GM21723 (cell line): ENCODE results near the gene CLDN6.

Experiments used
- ATAC-seq: cut with Tn5 transposase; IDR thresholded peaks from one replicate; pipeline ENCODE4 v1.9.1; 2021; ENCODE audit warnings: mild to moderate bottlenecking, moderate library complexity; ENCODE audit not compliant: unreplicated experiment

The CLDN6 gene

DNA sequence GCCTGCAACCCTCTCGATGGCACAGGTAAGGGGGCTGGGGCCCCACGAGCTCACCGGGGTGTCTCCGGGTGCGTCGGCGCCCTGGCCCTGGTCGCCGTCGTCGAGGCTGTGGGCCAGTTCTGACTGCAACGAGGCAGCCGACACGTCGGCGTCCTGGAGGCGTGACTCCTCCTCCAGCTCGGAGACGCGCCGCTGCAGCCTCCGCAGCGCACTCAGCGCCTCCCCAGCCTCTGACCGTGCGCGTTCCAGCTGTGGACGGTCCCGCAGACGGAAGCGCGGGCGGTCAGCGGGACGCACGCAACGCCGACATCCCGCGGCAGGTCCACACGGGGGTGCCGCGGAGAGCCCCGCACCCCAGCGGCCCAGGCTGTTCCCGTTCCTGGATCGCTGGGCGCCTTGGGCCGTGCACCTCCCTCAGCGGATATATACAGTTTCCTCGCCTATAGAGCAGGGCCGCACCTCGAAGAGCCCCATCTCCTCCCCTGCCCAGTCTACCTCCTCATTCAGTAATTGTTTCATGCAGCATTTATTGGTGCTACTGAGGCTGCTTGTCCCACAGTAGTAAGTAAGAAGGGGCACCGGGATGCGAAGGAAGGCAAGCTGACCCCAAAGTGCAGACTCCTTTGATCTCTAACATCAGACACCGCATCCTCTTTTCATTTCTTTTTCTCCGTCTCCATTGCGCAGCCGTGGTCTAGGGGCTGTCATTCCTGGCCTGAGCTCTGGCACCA is 11.7 kb upstream of the CLDN6 start:
- ATAC-seq, result no peak

DNA sequence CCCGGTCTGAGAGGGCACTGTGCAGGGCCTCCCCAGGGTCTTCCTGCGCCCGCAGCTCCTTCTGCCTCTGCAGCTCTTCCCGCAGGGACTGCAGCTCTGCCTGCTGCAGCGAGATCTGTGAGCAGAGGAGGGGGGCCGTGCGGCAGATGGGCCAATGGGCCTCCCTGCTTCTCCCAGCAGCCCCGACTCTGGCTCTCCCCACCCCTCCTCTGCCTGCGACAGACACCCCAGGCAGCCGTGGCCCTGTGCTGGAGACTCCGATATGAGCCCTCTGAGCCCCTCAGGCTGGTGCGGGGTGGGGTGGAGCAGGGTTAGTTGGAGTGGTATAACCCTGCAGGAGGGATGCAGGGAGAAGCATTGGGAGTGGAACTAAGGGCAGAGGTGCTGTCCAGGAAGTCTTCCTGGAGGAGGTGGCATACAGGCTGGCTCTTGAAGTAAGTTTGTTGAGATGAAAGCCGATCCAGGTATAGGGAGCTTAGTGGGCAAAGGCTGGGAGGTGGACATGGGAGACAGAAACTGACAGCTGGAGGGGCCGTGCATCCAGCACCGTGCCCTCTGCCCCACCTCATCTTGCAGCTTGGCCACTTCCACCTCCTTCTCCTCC is 10.8 kb upstream of the CLDN6 start:
- ATAC-seq, result no peak

DNA sequence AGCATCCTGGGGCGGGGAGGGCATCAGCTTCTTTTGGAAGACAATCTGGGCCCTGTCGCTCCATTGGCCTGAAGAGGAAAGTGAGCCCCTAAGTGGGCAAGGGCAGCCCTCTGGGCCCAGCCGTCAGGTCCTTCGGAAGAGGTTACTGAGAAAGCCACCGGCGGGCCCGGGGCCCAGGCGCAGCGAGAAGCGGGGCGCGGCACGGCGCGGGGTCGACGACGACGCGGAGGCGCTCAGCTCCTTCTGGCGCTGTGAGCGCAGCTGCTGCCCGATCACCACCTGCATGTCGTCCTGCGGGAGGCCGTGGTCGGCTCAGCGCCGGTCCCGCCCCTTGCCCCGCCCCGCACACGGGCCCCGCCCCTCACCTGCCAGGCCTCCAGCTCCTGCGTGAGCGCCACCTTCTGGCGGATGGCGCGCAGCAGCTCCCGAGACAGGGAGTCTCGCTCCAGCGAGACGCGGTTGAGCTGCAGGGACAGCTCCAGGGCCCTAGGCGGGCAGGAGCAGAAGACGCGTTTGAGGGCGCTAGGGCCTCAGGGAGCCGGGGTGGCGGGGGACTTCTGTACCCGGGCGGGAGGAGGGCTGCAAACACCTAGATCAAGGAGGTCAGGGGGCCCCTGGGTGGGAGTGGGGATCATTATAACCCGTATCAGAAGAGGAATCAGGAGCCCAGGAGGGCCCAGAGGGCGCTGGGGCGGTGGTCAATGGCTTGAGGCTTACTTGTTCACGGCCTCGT is 10.2 kb upstream of the CLDN6 start:
- no peak for ATAC-seq

DNA sequence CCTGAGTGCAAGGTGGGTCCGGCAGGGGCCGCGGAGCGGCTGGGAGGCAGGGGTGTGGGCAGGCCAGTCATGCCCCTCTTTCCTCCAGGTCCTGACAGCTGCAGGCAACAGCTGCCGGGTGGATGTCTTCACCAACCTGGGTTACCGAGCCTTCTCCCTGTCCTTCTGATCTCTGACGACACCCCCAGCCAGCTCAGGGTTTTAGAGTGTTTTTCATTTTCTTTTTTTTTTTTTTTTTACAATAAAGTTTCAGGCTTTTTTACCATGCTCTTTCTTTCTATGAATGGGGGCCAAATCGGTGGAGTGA is 9.5 kb upstream of the CLDN6 start:
- no peak for ATAC-seq

DNA sequence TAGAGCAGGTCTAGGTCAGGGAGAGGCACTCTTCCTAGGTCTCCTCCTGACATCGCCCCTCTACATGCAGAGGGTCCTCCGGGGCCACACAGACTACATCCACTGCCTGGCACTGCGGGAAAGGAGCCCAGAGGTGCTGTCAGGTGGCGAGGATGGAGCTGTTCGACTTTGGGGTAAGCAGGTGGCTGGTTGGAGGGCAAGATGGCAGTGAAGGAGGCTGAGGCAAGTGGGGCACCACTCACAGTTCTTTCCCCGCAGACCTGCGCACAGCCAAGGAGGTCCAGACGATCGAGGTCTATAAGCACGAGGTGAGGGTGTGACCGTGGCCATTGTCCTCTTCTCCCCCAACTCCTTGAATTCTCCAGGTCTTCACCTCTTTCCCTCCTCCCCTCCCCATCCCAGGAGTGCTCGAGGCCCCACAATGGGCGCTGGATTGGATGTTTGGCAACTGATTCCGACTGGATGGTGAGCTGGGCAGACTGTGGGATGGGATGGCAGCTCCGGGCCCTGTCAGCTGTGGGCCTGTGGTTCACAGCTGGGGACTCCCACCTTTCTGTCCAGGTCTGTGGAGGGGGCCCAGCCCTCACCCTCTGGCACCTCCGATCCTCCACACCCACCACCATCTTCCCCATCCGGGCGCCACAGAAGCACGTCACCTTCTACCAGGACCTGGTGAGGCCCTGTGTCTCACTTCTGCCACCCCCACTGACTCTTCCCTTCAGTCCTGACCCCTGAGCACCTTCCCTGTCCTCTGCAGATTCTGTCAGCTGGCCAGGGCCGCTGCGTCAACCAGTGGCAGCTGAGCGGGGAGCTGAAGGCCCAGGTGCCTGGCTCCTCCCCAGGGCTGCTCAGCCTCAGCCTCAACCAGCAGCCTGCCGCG is 8.9 kb upstream of the CLDN6 start:
- no peak for ATAC-seq

DNA sequence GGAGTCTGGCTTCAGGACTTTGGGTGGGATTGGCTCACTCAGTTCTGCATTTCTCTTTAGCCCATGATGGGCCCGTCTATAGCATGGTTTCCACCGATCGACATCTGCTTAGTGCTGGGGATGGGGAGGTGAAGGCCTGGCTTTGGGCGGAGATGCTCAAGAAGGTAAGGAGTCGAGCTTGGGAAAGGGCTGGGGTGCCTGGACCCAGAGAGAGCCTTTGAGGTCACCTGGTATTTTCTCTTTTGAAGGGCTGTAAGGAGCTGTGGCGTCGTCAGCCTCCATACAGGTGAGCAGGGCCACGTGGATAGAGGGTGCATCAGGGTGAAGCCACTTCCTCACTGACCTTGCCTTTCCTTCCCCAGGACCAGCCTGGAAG is 8.0 kb upstream of the CLDN6 start:
- no peak for ATAC-seq

DNA sequence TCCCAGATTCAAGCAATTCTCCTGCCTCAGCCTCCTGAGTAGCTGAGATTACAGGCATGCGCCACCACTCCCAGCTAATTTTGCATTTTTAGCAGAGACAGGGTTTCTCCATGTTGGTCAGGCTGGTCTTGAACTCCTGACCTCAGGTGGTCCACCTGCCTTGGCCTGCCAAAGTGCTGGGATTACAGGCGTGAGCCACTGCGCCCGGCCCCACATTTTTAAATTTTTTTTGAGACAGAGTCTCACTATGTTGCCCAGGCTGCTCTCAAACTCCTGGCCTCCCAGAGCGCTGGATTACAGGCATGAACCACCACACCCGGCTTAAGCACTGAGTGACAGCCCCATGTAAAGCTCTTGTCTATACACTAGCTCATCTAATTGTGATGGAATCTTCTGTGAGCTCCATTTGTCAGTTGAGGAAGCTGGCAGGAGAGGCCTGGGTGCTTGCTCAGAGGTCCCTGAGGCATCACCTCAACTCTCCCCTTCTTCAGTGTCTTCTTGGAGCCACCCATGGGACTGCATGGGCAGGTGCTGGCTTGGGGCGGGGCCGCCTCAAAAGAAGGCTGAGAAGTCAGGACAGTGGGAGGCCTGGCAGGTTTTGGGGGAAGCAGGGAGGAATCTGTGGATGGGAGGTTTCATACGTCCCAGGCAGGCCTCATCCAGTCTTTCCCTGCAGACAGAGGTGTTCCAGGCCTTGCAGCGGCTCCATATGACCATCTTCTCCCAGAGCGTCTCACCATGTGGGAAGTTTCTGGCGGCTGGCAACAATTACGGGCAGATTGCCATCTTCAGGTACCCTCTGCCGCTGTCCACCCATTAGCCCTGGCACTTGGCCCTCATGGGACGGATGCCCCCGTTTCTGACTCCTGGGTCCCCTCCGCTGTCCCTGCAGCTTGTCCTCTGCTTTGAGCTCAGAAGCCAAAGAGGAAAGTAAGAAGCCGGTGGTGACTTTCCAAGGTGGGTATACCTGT is 7.3 kb upstream of the CLDN6 start:
- no peak for ATAC-seq

DNA sequence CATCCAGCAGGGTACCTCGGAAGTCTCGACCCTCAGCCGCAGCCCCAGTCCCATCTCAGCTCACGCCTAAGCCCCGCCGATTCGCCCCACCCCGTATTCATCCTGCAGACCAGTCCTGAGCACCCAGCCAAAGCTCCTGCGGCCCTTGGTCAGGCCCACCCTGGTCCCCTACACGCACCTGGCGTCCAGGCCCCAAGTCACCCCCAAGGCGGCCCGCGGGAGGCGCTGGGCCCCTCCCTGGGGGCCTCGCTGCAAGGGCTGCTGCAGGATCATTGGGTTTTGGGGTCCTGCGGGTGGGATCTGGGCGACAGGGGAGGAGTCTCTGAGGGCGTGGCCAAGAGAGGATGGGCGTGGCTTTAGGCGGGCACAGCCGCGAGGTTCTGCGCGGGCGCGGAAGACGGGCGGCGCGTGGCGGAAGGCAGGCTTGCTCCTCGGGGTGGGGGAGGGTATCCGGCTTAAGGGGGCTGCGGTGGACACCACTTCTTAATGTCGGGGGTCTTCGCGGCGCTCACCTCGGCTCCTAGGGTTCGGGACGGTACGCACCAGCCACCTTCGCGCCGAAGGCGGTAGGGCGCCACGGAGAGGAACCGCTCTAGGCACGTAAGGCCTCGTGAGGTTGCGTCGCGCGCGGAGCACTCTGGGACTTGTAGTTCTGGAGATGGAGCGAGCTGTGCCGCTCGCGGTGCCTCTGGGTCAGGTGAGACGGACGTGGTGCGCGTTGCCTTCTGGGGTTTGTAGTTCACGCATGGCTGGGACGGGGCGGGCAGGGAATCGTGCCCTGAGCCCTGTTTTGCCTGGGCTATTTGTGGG is 5.9 kb upstream of the CLDN6 start, which contains the start of the genes HCFC1R1 and THOC6:
Gene HCFC1R1 (minus strand): TSS at position 274 of the 810 bp plus-strand sequence. CDS start 1 bp downstream, at position 273.
Gene THOC6 (plus strand): TSS at position 367 of the 810 bp plus-strand sequence. CDS start 292 bp downstream, at position 659.
- peak; percentile 72 for ATAC-seq

DNA sequence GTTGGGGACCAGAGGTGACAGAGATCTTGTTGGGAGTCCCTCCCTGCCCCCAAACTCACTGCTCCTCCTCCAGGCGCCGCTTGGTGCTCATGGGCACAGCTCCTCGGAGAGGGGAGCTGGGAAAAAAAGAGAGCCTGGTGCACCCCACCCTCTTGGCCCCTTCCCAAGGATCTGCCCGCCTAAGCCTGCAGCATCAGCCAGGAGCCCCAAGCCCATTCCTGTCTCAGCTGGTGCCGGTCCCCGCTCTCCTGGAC is 5.4 kb upstream of the CLDN6 start:
- ATAC-seq, result peak; percentile 1

DNA sequence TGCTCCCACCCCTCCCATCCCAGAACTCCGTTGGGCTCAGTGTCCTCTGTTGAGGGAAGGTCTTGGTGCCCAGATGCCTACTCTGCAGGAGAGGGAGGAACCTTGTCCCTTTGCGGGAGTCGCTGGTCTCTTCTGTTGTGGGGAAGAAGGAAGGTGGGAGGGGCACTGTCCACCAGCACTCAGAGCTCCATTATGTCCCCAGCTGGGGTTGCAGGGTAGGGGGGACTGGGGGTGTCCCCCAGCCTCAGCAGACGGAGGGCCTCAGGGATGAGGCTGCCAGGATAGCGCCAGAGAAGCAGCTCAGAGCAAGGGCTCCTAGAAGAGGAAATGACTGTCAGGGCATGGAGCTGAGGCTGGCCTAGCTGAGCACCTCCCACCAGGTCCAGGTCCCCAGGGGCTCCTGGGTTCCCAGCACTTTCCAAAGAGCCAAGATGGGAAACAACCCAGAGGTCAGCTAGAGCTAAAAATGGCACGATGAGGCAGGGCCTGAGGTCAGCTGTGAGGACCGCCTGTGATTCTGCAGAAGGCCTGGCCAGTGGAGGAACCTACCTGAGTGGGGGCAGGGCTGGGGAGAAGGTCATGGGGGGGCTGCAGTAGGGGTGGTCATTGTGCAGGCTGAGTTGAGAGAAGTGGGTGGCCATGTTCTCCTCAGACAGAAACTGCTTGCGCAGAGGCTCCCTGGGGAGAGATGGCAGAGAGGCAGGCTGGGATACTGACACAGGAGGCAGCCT is 4.9 kb upstream of the CLDN6 start:
- ATAC-seq, result no peak

DNA sequence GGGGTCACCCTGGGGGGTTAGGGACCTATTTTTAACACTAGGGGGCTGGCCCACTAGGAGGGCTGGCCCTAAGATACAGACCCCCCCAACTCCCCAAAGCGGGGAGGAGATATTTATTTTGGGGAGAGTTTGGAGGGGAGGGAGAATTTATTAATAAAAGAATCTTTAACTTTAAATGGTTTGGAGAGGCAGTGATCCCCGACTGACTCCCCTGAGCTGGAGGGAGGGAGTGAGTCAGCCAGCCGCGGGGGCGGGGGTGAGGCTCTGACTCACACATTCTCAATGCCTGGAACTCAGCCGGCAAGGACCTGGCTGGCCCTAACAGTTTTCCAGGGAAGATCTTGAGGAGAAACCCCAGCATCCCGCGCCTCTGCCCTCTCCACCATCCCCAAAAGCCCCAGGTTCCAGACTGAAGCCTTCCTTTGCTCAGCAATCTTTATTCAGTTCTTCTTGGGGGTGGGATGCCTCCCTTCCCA is 4.3 kb upstream of the CLDN6 start:
- no peak for ATAC-seq

DNA sequence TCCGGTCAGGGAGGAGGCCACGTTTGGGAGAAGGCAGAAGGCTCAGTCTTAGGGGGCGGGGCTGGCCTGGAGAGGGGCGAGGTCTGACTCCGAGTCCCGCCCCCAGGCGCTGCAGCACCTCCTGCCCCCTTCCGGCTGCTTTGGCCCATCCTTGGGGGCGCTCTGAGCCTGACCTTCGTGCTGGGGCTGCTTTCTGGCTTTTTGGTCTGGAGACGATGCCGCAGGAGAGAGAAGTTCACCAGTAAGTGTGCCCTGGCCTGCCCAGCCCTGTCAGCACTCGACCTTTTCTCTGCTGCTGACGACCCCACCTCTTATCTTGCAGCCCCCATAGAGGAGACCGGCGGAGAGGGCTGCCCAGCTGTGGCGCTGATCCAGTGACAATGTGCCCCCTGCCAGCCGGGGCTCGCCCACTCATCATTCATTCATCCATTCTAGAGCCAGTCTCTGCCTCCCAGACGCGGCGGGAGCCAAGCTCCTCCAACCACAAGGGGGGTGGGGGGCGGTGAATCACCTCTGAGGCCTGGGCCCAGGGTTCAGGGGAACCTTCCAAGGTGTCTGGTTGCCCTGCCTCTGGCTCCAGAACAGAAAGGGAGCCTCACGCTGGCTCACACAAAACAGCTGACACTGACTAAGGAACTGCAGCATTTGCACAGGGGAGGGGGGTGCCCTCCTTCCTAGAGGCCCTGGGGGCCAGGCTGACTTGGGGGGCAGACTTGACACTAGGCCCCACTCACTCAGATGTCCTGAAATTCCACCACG is 3.6 kb upstream of the CLDN6 start:
- no peak for ATAC-seq

DNA sequence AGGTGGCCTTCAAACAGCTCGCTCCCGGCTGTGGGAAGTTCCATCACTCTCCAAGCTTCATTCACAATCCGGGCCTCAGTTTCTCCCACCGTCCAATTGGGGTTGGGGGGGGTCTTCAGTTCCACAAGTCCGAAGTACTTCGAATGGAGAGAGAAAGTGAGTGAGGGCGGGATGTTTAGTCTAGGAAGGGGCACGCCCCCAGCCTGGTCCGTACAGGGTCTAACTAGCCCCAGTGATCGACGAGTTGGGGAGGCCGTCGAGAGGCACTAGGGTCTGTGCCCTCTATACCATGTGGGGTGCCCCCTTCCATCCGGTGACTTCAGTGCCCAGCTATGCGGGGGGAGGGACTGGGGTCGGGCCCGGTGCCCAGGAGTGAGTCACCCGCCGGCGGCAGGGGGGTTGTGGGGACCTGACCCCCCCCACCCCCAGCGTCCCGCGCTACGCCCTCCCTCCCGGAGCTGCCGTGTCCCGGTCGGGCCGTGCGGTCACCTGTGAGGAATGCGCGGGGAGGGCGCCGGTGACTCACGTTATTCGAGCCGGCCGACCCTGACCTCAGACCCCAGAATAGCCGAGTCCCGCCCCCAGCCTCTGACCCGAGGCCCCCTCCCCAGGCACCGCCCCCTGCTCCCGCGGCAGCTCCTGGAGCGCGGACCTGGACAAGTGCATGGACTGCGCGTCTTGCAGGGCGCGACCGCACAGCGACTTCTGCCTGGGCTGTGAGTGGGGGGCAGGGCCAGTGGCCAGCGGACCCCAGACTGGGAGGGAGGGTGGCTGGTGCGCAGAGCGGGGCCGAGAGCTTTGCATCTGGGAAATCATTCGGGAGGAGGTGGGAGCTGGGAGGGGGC is 2.8 kb upstream of the CLDN6 start:
- ATAC-seq, result no peak

DNA sequence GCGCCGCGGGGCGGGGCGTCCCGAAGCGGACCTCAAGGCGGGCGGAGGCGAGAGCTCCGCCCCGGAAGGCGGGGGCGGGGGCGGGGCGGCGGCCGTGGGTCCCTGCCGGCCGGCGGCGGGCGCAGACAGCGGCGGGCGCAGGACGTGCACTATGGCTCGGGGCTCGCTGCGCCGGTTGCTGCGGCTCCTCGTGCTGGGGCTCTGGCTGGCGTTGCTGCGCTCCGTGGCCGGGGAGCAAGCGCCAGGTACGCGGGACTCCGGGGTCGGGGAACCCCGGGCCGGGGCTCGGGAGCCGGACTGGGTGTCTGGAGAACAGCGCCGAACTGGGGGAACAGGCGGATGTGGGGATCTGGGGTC is 2.2 kb upstream of the CLDN6 start, which contains the start of gene TNFRSF12A:
Gene TNFRSF12A (plus strand): TSS at position 122 of the 357 bp plus-strand sequence. CDS start 30 bp downstream, at position 152.
- ATAC-seq, result no peak

DNA sequence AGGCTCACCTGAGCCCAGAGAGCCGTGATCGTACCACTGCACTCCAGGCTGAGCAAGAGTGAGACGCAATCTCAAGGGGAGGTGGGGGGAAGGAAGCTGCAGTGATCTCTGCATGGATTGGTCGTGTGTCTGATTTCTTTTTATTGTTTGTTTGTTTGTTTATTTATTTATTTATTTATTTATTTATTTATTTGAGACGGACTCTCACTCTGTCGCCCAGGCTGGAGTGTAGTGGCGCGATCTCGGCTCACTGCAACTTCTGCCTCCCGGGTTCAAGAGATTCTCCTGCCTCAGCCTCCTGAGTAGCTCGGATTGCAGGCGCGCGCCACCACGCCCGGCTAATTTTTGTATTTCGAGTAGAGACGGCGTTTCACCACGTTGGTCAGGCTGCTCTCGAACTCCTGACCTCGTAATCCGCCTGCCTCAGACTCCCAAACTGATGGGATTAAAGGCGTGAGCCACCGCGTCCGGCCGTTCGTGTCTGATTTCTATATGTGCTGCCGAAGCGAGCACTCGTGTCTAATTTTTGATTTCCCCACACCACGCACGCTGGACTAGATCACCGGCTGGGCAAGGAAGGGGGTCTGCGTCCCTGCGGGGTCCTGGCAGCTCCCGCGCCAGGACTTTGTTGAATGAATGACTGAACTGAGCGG is 1.7 kb upstream of the CLDN6 start:
- no peak for ATAC-seq

DNA sequence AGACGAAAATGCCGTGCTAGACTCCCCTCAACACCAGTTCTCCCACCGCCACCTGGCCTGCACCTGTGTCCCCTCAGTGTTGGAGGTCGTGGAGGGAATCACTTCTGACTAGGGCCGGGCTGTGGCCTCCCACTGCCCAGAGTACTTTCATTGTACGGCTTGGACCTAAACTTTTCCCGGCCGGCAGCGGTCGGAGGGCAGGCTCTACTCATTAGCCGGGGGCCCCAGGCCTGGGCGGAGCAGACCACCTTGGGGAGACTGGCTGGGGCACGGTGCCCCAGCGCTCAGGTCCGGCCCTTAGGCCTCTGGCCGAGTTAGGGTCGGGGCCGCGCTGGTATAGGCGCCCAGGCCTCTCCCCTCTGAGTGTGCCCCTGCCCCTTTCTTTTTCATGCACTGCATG is 639 bp downstream of the CLDN6 start:
- no peak for ATAC-seq
